ENCODE data around the gene ARFGAP1.

ARFGAP1 gene

GRCh38 chr20:63285636-63286615 is 13.3 kb downstream of the ARFGAP1 start:
- no peaks in the 10 kb centered on the region for H3K9me3 ChIP-seq (ENCODE audit: severe bottlenecking)
- peak; percentile 82 for DNase-seq (ENCODE audit: low spot score)
- TF ChIP-seq, protein P1, sequence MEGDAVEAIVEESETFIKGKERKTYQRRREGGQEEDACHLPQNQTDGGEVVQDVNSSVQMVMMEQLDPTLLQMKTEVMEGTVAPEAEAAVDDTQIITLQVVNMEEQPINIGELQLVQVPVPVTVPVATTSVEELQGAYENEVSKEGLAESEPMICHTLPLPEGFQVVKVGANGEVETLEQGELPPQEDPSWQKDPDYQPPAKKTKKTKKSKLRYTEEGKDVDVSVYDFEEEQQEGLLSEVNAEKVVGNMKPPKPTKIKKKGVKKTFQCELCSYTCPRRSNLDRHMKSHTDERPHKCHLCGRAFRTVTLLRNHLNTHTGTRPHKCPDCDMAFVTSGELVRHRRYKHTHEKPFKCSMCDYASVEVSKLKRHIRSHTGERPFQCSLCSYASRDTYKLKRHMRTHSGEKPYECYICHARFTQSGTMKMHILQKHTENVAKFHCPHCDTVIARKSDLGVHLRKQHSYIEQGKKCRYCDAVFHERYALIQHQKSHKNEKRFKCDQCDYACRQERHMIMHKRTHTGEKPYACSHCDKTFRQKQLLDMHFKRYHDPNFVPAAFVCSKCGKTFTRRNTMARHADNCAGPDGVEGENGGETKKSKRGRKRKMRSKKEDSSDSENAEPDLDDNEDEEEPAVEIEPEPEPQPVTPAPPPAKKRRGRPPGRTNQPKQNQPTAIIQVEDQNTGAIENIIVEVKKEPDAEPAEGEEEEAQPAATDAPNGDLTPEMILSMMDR (IDR thresholded peaks at IDR 0.05; ENCODE audit: poor library complexity, severe bottlenecking): no peak
- no peaks in the 10 kb centered on the region for H3K27me3 ChIP-seq (ENCODE audit: insufficient read depth, poor library complexity, severe bottlenecking)
- peaks cover 68% of the 10 kb centered on the region for H3K36me3 ChIP-seq (ENCODE audit: low read depth)
- H3K4me3 ChIP-seq (ENCODE audit: severe bottlenecking): no peak overlapping the region
- H3K4me1 ChIP-seq (ENCODE audit: insufficient read depth, poor library complexity, severe bottlenecking): no peaks in the 10 kb centered on the region
- ATAC-seq (ENCODE audit: low read depth): no peak
- H3K27ac ChIP-seq (ENCODE audit: poor library complexity, severe bottlenecking): no peak overlapping the region

DNA sequence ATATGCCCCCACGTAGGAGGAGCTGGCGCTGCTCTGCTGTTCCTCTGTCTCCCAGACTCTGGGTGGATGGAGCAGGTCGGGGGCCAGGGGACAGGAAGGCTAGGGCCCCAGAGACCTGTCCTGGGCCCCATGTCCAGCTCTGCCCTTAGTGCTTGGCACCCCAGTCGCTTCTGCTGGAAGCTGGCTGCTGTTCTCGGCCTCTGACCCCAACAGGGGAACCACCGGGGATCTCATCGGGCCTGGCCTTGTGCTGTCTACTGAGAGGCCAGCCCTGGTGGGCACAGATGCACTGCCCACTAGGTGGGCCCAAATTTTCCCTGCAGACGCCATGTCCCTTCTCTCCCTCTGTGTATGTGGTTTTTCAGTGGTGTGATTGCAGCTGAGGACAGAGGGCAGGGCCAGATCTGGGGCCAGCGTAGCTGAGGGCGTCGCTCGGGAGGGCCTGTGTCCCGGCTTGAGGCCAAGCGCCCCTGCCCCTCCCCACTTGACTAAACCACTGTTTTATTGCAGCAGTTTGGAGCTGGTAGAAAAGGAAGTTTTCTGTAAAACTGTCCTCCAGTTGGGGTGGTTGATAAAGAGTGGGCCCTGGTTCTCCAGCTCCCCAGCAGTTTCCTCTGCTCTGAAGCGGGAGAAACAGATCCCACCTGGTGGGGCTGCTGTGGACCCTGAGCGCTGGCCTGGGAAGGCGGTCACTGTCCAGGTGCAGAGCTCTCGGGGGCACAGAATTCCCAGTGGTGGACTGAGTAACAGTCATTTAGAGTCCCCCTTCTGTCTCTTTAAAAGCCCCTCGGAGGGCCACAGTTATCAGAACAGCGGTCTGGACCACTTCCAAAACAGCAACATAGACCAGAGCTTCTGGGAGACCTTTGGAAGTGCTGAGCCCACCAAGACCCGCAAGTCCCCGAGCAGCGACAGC is 14.4 kb downstream of the ARFGAP1 start:
- Histone ChIP-seq H3K4me1 (ENCODE audit: insufficient read depth, poor library complexity, severe bottlenecking) (no peaks in the 10 kb centered on the region), H3K27me3 (ENCODE audit: insufficient read depth, poor library complexity, severe bottlenecking) (no peaks in the 10 kb centered on the region), H3K9me3 (ENCODE audit: severe bottlenecking) (no peaks in the 10 kb centered on the region), H3K4me3 (ENCODE audit: severe bottlenecking) (no peak overlapping the region), H3K27ac (ENCODE audit: poor library complexity, severe bottlenecking) (no peak overlapping the region), H3K36me3 (ENCODE audit: low read depth) (peaks cover 59% of the 10 kb centered on the region)
- DNase-seq (ENCODE audit: low spot score): peak; percentile 81
- TF ChIP-seq, protein P1 (IDR thresholded peaks at IDR 0.05; ENCODE audit: poor library complexity, severe bottlenecking): no peak
- no peak for ATAC-seq (ENCODE audit: low read depth)

GRCh38 chr20:63287697-63288580 is 15.3 kb downstream of the ARFGAP1 start:
- Histone ChIP-seq H3K27ac (ENCODE audit: poor library complexity, severe bottlenecking) (no peak overlapping the region), H3K36me3 (ENCODE audit: low read depth) (peaks cover 50% of the 10 kb centered on the region), H3K27me3 (ENCODE audit: insufficient read depth, poor library complexity, severe bottlenecking) (no peaks in the 10 kb centered on the region), H3K4me3 (ENCODE audit: severe bottlenecking) (no peak overlapping the region), H3K4me1 (ENCODE audit: insufficient read depth, poor library complexity, severe bottlenecking) (no peaks in the 10 kb centered on the region), H3K9me3 (ENCODE audit: severe bottlenecking) (no peaks in the 10 kb centered on the region)
- ATAC-seq (ENCODE audit: low read depth) (no peak), DNase-seq (ENCODE audit: low spot score) (peak; percentile 90)
- TF ChIP-seq, protein P1 (IDR thresholded peaks at IDR 0.05; ENCODE audit: poor library complexity, severe bottlenecking): no peak

DNA sequence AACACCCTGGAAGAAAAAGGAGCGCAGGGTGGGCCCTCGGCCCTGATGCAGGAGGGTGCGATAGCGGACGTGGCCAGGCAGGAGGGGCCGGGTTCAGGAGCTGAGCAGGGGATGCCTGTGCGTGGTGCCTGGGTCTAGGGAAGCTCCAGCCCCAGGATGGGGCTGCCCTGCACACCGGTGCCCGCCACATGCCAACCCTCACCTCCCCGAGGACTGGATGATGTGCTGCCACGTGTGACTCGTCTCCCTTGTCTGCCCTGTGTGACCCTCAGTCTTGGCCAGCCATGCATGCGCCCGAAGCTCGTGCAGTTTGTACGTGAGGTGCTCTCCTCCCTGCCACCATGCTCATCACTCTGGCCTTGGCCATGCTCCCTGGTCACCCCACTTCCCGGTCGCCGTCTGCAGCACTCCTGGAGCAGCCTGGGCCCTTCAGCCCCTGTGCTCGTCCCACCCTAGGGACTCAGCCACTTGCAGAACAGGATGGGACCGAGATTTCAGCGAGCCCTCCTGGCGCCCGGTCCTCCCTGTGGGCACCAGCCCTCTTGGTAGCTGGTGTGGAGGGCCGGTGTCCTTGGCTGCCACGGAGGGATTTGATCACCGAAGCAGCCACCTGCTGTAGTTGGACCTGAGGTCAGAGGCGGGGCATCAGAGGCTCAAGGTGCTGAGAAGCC is 16.1 kb downstream of the ARFGAP1 start:
- TF ChIP-seq, protein P1 (IDR thresholded peaks at IDR 0.05; ENCODE audit: poor library complexity, severe bottlenecking): no peak
- Histone ChIP-seq H3K4me1 (ENCODE audit: insufficient read depth, poor library complexity, severe bottlenecking) (no peaks in the 10 kb centered on the region), H3K4me3 (ENCODE audit: severe bottlenecking) (no peak overlapping the region), H3K36me3 (ENCODE audit: low read depth) (peaks cover 43% of the 10 kb centered on the region), H3K9me3 (ENCODE audit: severe bottlenecking) (no peaks in the 10 kb centered on the region), H3K27me3 (ENCODE audit: insufficient read depth, poor library complexity, severe bottlenecking) (no peaks in the 10 kb centered on the region), H3K27ac (ENCODE audit: poor library complexity, severe bottlenecking) (no peak overlapping the region)
- ATAC-seq (ENCODE audit: low read depth) (no peak), DNase-seq (ENCODE audit: low spot score) (peak; percentile 88)

All from RWPE2 (cell line).